Activated gamma-delta T cell treated with anti-CD3 and anti-CD28 coated beads, Interleukin-2, amount 50 U/mL, for 16 hours (primary cell): ENCODE measurements around the gene PVALEF.

Experiments
- DNase-seq: peaks from one replicate; pipeline ENCODE4 v3.0.0-alpha.2; 2020; ENCODE audit warnings: low read depth

Gene PVALEF

DNA sequence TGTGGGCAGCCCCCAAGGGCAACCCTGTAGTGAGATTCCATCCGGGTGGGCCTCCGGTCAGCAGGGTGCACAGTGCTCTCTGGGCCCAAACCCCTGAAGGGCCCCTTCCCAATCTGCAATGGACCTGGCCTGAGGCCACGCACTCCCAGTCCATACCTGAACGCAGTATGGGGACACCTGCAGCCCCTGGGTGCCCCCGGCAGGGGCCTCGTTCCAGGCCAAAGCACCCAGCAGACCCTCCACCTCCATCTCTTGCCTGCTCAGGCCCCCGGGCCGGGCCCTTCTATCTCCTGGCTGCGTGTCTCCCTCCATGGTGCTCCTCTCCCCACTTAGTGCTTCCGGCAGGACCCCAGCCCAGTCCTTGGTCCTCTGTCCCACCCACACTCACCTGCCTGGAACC lies 18.0 kb downstream of the PVALEF start:
- no peak for DNase-seq

GRCh38 chr17:81183807-81184206 lies 18.5 kb downstream of the PVALEF start:
- no peak for DNase-seq

DNA sequence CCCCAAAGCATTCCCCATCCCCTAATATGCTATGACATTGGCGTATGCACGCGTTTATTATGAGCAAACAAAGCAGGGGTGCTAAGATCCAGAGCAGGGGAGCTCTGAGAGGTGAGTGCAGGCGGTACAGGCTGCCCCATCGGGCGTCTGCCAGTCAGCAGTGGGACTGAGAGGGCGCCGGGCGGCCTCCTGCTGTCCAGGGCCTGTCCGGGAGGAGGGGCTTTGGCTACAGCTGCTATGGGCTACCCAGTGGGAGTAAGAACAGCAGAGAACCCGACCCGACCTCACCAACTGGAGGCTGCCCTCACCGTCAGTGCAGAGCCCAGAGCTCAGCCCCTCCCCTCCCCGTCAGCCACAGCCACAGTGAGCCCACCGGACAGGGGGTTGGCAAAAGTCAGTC lies 19.2 kb downstream of the PVALEF start:
- DNase-seq, result no peak

GRCh38 chr17:81186203-81186602 lies 20.9 kb downstream of the PVALEF start:
- DNase-seq, result no peak

DNA sequence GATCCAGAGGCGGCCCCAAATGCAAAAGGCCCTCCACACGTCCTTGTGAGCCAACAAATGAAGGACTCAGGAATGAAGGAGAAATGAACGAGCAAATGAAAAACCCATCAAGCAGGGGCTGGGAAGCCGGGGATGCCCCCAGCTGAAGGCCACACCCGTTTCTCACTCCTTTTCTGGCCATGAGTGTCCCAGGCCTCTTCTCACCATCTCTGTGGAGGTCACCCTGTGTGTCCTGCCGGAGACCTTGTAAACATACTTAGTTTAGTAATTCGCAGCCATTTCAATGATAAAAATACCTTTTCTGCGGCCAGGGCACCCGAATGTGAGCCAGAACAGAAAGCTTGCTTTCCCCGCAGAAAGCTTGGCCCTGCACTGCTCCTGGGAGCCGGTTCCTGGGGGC lies 21.8 kb downstream of the PVALEF start:
- DNase-seq, result no peak

GRCh38 chr17:81187586-81188490 lies 22.5 kb downstream of the PVALEF start:
- no peak for DNase-seq

GRCh38 chr17:81188491-81188840 lies 23.2 kb downstream of the PVALEF start:
- no peak for DNase-seq

- DNase-seq, result no peak
Observed at GRCh38 chr17:81189016-81189415, 23.7 kb downstream of the PVALEF start.

DNA sequence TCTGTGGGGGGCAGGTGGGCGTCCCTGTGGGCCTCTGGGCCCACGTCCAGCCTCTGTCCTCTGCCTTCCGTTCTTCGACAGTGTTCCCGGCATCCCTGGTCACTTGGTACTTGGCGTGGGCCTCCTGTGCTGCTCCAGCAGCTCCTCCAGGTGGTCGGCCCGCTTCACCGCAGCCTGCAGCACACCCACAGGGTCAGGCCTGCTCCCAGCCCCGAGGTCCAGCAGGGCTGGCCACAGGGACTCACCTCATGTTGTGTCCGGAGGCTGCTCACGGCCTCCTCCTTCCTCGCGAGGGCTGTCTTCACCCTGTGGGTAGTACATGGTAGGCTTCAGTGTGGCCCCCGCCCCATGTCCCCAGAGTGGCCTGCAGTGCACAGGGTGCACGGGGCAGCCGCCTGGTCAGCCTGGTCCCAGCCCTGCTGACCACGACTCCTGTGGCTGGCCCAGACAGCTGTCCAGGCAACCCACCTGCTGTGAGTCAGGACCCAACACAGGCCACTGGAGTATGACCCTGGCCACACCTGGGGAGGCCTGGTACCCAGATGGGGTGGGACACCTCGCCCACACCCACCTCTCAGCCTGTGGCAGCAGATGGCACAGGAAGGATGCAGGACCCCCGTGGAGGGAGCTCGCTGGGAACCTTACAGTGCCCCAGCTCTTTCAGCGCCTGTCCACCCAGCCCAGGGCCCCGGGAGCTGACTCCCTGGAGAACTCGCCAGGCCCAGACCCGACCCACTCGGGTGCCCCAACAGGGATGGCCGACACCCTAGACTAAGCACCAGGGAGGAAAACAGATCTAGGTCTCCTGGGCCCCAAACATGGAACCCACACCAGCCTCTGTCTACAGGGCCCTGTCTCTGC lies 24.6 kb downstream of the PVALEF start:
- no peak for DNase-seq

GRCh38 chr17:81190591-81190990 lies 25.3 kb downstream of the PVALEF start:
- no peak for DNase-seq

GRCh38 chr17:81191116-81191515 lies 25.8 kb downstream of the PVALEF start:
- no peak for DNase-seq

DNA sequence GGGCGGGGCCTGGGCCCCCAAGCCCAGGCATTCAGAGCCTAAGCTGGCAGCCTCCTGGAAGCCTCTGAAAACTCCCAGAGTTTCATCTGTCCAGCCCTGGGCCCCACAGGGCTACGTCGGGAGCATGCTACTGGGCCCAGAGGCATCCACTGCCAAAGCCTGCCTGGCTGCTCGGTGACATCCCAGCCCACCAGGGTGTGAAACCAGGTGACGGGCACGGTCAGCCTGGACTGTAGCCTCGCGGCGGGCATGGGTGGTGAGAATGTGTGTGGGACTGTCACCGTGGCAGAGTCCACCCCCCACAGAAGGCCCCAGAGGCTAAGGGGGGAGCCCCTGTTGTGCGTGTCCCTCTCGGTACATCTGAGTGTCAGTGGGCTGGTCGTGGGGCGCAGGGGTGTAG lies 26.3 kb downstream of the PVALEF start:
- DNase-seq, result no peak

DNA sequence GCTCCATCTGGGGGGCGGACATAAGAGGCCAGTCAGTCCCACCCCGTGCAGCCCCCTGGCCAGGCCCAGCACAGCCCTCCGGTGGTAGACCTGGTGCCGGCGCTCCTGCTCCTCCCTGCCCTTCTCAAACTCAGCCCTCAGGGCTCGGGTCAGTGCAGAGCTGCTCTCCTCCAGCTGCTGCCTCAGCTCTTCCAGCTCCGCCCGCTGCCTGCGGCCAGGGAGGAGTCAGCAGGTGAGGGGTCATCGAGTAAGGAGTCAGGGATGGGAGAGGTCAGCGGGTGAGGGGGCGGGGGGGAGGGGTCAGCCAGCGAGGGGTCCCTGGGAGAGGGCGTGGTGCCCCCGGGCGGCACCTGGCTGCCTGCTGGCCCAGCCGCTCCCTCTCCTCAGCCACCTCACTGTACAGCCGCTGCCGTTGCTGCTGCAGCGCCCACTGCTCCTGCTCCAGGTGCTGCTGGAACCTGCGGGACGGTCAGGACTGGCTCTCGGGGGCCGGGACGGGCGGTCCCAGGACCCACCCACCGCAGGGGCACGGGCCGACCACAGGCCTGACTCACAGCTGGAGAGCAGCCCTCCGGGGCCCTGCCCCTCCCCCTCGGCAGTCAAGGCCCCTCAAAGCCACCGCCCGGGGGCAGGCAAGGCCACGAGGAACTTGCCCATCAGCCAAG lies 27.2 kb downstream of the PVALEF start:
- DNase-seq, result no peak

GRCh38 chr17:81193051-81193410 lies 27.7 kb downstream of the PVALEF start:
- no peak for DNase-seq

GRCh38 chr17:81193470-81194224 lies 28.3 kb downstream of the PVALEF start:
- no peak for DNase-seq

DNA sequence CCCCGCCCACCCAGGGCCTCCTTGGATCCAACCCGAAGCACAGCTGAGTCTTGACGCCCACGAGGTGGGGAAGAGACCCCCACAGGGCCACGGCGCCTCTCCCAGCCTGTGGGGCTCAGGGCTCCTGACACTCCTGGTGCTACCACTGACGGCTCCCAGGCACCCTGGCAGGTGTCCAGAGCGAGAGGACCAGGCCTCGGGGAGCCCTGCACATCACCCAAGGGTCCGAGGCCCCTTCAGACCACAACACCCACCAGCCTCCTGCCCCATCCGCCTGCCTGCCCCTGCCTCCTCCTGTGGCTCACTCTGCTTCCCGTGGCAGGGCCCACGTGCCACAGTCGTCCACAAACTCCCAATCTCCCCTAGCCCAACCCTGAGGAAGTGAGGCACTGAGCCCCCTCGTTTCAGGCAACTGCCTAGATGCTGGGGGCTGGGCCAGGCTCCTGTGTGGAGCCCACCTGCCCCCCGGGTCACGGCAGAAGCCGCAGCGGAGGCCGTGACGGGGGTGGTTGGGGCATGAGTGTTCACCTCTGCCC lies 29.0 kb downstream of the PVALEF start:
- no peak for DNase-seq

DNA sequence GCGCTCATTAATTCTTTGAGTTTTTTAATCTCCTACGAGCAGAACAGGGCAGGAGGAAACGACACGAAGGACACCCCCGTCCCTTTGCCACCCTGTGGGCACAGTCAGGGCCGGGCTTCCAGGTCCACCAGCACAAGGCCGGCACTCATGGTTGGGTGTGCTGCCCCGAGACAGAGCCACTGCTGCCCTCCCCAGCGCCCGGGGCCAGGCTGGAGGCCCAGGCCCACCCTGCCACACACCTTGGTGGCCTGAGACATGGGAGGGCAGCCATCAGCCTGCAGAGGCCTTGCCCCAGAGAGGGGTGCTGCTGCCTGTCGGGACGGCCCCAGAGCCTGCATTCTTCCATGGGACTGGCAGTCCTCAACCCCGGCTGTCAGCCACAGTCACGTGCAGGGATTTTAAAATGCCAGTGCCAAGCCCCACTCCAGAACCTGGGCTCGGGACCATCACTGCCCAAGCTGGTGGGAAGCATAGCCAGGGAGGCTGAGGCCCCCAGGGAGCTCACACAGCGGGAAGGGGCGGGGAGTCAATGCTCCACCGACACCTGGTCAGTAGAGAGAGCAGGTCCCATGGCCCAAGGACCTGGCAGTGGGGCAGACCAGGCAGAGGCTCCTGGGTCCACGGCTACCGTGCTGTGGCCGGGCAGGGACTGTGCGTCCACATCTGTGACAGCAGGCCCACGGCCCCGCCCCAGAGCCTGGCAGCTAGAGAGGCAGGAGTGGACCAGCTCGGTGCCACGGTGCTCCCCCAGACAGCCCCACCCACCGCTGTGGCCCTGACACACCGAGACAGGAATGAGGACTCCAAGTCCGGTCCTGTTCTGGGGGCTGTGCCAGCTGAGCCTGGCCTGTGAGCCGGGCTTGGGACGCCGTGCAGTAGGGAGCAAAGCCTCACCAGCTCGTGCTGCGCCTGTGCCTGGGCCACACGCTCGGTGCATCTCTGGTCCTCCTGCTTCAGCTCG lies 29.9 kb downstream of the PVALEF start:
- DNase-seq, result no peak

DNA sequence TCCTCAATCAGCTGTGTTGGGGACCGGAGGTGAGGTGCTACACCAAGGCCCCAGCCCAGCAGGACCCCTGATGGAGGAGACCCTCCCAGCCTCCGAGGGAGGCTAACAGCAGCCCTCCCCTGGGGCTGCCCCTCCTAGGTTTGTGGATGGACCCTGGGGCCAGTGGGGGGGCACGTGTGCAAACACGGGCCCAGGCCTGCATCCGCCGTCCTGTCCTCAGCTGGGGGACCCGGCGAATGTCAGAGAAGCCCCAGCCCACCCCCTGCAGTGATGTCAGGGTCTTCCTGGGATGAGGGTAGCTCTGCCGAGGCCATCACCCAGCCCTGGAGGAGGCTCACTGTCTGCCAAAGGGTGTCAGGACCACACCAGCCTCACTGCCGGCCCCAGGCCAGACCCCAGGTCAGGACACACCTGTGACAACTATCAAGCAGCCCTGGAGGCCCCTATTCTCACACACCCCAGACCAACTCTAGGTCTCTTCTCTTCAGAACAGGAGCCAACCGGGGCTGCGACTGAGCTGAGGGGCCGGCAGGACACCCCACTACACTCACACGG lies 30.7 kb downstream of the PVALEF start:
- DNase-seq, result no peak

DNA sequence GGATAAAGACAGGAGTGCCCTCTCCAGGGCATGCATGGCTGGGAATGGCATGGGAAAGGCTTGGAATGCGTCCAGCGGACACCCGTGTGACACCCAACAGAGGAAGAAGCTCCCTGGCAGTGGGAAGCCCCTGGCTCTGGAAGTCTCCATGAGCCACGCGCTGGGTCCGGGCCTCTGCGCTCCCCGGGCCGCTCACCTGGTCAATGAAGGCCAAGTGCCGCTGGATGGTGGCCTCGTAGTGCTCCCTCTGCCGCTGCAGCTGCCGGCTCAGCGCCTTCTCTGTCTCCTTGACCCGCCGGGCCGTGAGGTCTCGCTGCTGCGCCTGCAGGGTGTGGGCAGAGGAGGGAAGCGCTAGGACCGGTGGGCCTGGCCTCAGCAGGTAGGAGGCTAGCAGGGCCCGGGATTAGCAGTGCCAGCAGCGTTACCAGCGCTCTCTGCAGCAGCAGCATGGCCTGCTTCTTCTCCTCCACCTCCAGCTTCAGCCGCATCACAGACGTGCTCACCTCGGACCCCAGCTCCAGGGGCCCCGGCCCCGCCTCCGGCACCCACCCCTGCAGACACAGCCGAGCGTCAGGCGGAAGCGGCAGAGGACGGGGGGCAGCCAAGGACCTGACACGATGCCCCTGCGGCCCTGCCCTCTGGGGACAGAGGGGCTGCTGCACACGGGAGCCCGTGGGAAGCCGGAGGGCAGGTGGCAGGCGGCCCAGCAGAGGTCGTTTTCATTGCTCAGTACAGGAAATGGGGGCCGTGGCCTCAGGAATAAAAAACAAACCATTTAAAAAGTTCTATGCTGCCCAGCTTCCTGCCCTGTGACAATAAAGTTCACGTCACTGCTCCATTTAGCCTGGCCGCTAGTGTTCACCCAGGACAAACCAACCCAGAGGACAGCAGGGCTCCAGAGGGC lies 31.4 kb downstream of the PVALEF start:
- DNase-seq, result no peak
